Mesothelial cell of epicardium (in vitro differentiated cells): ENCODE data around the gene OR2C3. TPM values are rescaled to one million over a fixed set of nuclear protein-coding genes. Genes with fewer than 3 reads are reported as not detected.
"Not testable (repeated sequence)": the region's sequence is repeated elsewhere in the genome, so short reads cannot be mapped to it uniquely, and the experiment has no call there.

Experiments
- DNase-seq, 2 experiments: peaks; one replicate each; pipeline ENCODE4 v3.0.0; 2021; ENCODE audit warnings: low spot score in 2 of 2; ENCODE audit not compliant: unreplicated experiment in 2 of 2
- H3K27ac Mint-ChIP-seq: 2 replicates; pipeline ENCODE4 v1.8.0; 2021; ENCODE audit warnings: mixed read lengths
- H3K27me3 Mint-ChIP-seq: 2 replicates; pipeline ENCODE4 v1.8.0; 2021; ENCODE audit warnings: low read depth, mixed read lengths
- H3K36me3 Mint-ChIP-seq: 2 replicates; pipeline ENCODE4 v1.8.0; 2021; ENCODE audit warnings: mixed read lengths
- H3K4me1 Mint-ChIP-seq: 2 replicates; pipeline ENCODE4 v1.8.0; 2021; ENCODE audit warnings: mixed read lengths
- H3K4me3 Mint-ChIP-seq: 2 replicates; pipeline ENCODE4 v1.8.0; 2021; ENCODE audit warnings: mild to moderate bottlenecking, moderate library complexity, mixed read lengths
- H3K9me3 Mint-ChIP-seq: 2 replicates; pipeline ENCODE4 v1.8.0; 2021; ENCODE audit warnings: mixed read lengths
- total RNA-seq: library from RNA; stranded (reverse); gene quantifications from 3 replicates; pipeline ENCODE4 v1.2.1, GENCODE V29; 2021
- TF ChIP-seq, protein P1 (sequence below): fragments of 200-600 bp; sonication (generic); IDR thresholded peaks from one replicate; pipeline ENCODE4 v1.5.0; 2021; ENCODE audit warnings: antibody characterized with exemption; ENCODE audit not compliant: unreplicated experiment

The OR2C3 gene
- total RNA-seq, 1 donor from 2014 or later, result not detected

DNA sequence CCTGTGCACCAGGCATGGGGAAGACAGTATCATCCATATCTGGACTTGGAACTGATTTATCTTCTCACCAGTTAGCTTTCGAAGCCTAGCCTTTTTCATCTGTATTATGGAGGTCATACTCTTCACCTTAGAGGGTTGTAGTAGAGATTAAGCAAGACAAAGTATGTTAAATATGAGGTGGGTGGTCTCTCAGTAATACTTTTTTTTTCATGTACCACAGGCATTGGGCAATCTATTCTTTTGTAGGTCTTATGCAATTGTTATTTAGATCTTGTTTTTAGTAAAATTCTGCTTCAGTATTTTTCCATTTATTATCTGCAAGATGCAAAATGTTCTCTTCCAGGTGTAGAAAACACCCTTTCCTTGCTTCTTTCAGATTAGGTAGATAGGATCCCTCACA is 43.1 kb downstream of the OR2C3 start:
- TF ChIP-seq, protein P1, sequence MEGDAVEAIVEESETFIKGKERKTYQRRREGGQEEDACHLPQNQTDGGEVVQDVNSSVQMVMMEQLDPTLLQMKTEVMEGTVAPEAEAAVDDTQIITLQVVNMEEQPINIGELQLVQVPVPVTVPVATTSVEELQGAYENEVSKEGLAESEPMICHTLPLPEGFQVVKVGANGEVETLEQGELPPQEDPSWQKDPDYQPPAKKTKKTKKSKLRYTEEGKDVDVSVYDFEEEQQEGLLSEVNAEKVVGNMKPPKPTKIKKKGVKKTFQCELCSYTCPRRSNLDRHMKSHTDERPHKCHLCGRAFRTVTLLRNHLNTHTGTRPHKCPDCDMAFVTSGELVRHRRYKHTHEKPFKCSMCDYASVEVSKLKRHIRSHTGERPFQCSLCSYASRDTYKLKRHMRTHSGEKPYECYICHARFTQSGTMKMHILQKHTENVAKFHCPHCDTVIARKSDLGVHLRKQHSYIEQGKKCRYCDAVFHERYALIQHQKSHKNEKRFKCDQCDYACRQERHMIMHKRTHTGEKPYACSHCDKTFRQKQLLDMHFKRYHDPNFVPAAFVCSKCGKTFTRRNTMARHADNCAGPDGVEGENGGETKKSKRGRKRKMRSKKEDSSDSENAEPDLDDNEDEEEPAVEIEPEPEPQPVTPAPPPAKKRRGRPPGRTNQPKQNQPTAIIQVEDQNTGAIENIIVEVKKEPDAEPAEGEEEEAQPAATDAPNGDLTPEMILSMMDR, result no peak
- H3K9me3 Mint-ChIP-seq, result no peaks in the 10 kb centered on the region
- H3K36me3 Mint-ChIP-seq, result no peaks in the 10 kb centered on the region
- no peak overlapping the region for H3K27ac Mint-ChIP-seq
- DNase-seq, result no peak
- peaks cover 38% of the 10 kb centered on the region for H3K4me1 Mint-ChIP-seq
- H3K27me3 Mint-ChIP-seq, result peaks cover 43% of the 10 kb centered on the region
- no peak overlapping the region for H3K4me3 Mint-ChIP-seq

DNA sequence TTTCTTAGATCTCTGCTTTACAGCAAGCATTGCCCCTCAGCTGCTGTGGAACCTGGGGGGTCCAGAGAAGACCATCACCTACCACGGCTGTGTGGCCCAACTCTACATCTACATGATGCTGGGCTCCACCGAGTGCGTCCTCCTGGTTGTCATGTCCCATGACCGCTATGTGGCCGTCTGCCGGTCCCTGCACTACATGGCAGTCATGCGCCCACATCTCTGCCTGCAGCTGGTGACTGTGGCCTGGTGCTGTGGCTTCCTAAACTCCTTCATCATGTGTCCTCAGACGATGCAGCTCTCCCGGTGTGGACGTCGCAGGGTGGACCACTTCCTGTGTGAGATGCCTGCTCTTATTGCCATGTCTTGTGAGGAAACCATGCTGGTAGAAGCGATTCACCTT is 44.9 kb downstream of the OR2C3 start:
- Mint-ChIP-seq H3K4me3 (no peak overlapping the region), H3K27ac (no peak overlapping the region), H3K27me3 (peaks cover 51% of the 10 kb centered on the region), H3K36me3 (no peaks in the 10 kb centered on the region), H3K4me1 (peaks cover 28% of the 10 kb centered on the region), H3K9me3 (no peaks in the 10 kb centered on the region)
- DNase-seq, result no peak
- TF ChIP-seq, protein P1, result no peak

DNA sequence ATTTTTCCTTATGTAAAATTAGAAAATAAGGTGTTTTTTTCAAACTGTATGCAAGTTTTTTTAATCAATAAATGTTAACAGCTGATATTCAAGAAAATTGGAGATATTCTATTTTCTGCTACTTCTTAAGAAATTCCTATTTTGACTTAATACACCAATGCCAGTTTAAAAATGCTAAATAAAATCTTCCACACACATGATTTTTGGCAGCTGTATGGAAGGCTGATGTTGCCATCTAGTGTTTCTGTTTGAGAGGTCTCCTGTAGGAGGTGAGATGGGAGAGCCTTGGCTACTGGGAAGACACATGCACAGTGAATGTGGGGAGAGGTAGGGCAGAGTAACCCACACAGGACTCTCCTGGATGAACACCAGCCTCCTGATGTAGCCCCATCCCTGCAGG is 49.2 kb downstream of the OR2C3 start:
- no peak for DNase-seq
- Mint-ChIP-seq H3K4me1 (peaks cover 12% of the 10 kb centered on the region), H3K27me3 (peaks cover 36% of the 10 kb centered on the region), H3K36me3 (no peaks in the 10 kb centered on the region), H3K9me3 (no peaks in the 10 kb centered on the region), H3K27ac (no peak overlapping the region), H3K4me3 (no peak overlapping the region)
- TF ChIP-seq, protein P1, result no peak

DNA sequence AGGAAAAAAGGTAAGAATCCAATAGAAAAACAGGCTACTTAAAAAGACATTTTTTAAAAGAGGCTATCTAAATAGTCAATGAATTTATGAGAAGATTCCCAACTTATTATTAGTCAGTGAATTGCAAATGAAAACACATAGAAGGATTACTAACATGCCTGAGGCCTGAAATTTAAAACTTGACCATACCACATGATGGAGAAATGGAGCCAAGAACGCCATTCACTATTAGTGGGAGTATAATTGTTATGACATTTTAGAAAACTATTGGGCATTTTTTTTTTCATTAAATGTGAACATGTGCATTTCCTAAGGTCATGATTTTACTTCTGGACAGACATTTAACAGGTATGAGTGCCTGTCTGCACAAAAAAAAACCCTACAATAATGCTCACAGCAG is 53.5 kb downstream of the OR2C3 start:
- H3K4me1 Mint-ChIP-seq, result peaks cover 12% of the 10 kb centered on the region
- TF ChIP-seq, protein P1, result no peak
- H3K36me3 Mint-ChIP-seq, result no peaks in the 10 kb centered on the region
- no peak overlapping the region for H3K4me3 Mint-ChIP-seq
- H3K27me3 Mint-ChIP-seq, result peaks cover 5% of the 10 kb centered on the region
- H3K27ac Mint-ChIP-seq, result no peak overlapping the region
- no peak for DNase-seq
- H3K9me3 Mint-ChIP-seq, result no peaks in the 10 kb centered on the region

DNA sequence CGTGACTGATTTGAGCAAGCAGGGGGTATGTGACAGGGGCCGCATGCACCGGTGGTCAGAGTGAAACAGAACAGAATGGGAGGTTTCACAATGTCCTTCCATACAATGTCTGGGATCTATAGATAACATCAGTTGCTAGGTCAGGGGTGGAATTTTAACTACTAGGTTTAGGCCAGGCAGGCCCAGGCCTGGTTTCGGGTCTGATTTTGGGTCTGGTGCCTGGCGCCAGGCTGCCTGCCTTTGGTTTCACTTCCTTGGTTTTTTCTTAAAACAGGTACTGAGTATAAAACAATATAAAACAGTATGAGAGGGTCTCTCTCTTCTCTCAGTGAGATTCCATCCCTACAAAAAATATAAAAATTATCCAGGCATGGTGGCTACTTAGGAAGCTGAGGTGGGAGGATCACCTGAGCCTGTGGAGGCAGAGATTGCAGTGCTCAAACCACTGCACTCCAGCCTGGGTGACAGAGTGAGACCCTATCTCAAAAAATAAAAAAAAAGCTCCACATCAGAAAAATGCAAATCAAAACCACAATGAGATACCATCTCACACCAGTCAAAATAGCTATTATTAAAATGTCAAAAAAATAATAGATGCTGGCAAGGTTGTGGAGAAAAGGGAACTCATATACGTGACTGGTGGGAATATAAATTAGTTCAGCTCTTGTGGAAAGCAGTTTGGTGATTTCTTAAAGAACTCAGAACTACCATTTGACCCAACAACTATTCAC is 59.7 kb downstream of the OR2C3 start:
- not testable (repeated sequence) for DNase-seq, H3K4me3 Mint-ChIP-seq, H3K36me3 Mint-ChIP-seq, H3K27me3 Mint-ChIP-seq, H3K4me1 Mint-ChIP-seq, H3K27ac Mint-ChIP-seq
- peaks cover 15% of the 10 kb centered on the region for H3K9me3 Mint-ChIP-seq

DNA sequence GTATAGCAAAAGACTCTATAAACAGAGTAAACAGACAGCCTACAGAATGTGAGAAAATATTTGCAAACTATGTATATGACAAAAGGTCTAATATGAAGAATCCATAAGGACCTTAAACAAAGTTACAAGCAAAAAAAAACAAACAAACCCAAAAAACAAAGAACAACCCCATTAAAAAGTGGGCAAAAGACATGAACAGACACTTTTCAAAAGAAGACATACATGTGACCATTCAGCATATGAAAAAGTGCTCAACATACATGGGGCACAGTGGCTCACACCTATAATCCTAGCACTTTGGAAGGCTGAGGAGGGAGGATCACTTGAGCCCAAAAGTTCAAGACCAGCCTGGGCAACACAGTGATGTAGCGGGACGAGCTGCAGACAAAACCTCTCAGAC is 60.4 kb downstream of the OR2C3 start:
- Mint-ChIP-seq H3K27me3 (no peaks in the 10 kb centered on the region), H3K36me3 (no peaks in the 10 kb centered on the region), H3K4me3 (no peak overlapping the region), H3K4me1 (no peaks in the 10 kb centered on the region), H3K9me3 (peaks cover 15% of the 10 kb centered on the region), H3K27ac (no peak overlapping the region)
- DNase-seq, result no peak
- TF ChIP-seq, protein P1, result no peak

Other genes starting within 250 kb of the OR2C3 start
- 61.5 to 70.6 TPM (median 69.0 TPM) in 3 replicates for gene ZNF496, start 204.6 kb downstream of the OR2C3 start, total RNA-seq
- gene NLRP3, start 120.3 kb downstream of the OR2C3 start, total RNA-seq, result 0.13 to 0.34 TPM (median 0.22 TPM) in 3 replicates
- gene OR2B11, start 78.3 kb downstream of the OR2C3 start, total RNA-seq, result not detected in 3 replicates
- not detected in 3 replicates for gene GCSAML, start 12.7 kb upstream of the OR2C3 start, total RNA-seq
- gene OR2G2, start 51.9 kb upstream of the OR2C3 start, total RNA-seq, result not detected in 3 replicates
- not detected in 3 replicates for gene OR2G3, start 69.1 kb upstream of the OR2C3 start, total RNA-seq
- gene OR13G1, start 143.3 kb upstream of the OR2C3 start, total RNA-seq, result not detected in 3 replicates
- not detected in 3 replicates for gene OR6F1, start 180.2 kb upstream of the OR2C3 start, total RNA-seq
- gene OR14K1, start 202.2 kb upstream of the OR2C3 start, total RNA-seq, result not detected in 3 replicates
- not detected in 3 replicates for gene OR14A2, start 211.7 kb upstream of the OR2C3 start, total RNA-seq
- not detected in 3 replicates for gene OR1C1, start 224.1 kb upstream of the OR2C3 start, total RNA-seq